NCI-H146 treated with DMSO at 0.1 percent for 48 hours (cell line): ENCODE measurements around the gene SOX8.
"Not testable (repeated sequence)": the region's sequence is repeated elsewhere in the genome, so short reads cannot be mapped to it uniquely, and the experiment has no call there.

Experiments used
- DNase-seq: peaks from one replicate; lab custom pipeline; 2025; ENCODE audit not compliant: unreplicated experiment; lab: John Stamatoyannopoulos, UW

SOX8 gene

GRCh38 chr16:1021553-1022160 lies 40.1 kb downstream of the SOX8 start:
- no peak for DNase-seq

GRCh38 chr16:1022466-1022865 lies 40.9 kb downstream of the SOX8 start:
- no peak for DNase-seq

- DNase-seq, result no peak
Measured at GRCh38 chr16:1024138-1024537, 42.6 kb downstream of the SOX8 start.

- DNase-seq, result not testable (repeated sequence)
Measured at GRCh38 chr16:1025183-1025809, 43.7 kb downstream of the SOX8 start.

GRCh38 chr16:1026057-1026783 lies 44.6 kb downstream of the SOX8 start:
- no peak for DNase-seq

- DNase-seq, result no peak
Measured at GRCh38 chr16:1026784-1027500, 45.4 kb downstream of the SOX8 start.

- DNase-seq, result no peak
Measured at GRCh38 chr16:1027501-1027815, 45.9 kb downstream of the SOX8 start.

GRCh38 chr16:1028056-1028455 lies 46.5 kb downstream of the SOX8 start:
- DNase-seq, result no peak

- no peak for DNase-seq
Measured at GRCh38 chr16:1028524-1029258, 47.1 kb downstream of the SOX8 start.

GRCh38 chr16:1029259-1029545 lies 47.6 kb downstream of the SOX8 start:
- DNase-seq, result no peak

GRCh38 chr16:1030473-1030901 lies 48.9 kb downstream of the SOX8 start:
- no peak for DNase-seq

- DNase-seq, result no peak
Measured at GRCh38 chr16:1031666-1032065, 50.1 kb downstream of the SOX8 start.

- no peak for DNase-seq
Measured at GRCh38 chr16:1032607-1033006, 51.0 kb downstream of the SOX8 start.

GRCh38 chr16:1033128-1033679 lies 51.6 kb downstream of the SOX8 start:
- no peak for DNase-seq

- no peak for DNase-seq
Measured at GRCh38 chr16:1034230-1035065, 52.9 kb downstream of the SOX8 start.

- DNase-seq, result no peak
Measured at GRCh38 chr16:1035066-1035415, 53.5 kb downstream of the SOX8 start.

- no peak for DNase-seq
Measured at GRCh38 chr16:1036166-1036565, 54.6 kb downstream of the SOX8 start.
